ENCODE data around the gene NPW.

Gene NPW

GRCh38 chr16:2027024-2028010 lies 7.7 kb downstream of the NPW start:
- POLR2A ChIA-PET, result interaction anchor here (1.0 to 3.4 kb wide), 10 partner anchors 12 to 188 kb away, joined by 3 to 15 read pairs (median 6); partner anchors contain the start of genes MSRB1, NTHL1, RPS2 and TRAF7
- TF ChIP-seq FOXK2 (IDR thresholded peaks at IDR 0.05), result no peak
- TF ChIP-seq ELF4 (IDR thresholded peaks at IDR 0.05), result no peak
- no peak for TF ChIP-seq TARDBP (IDR thresholded peaks at IDR 0.05)
- TF ChIP-seq HDGF (IDR thresholded peaks at IDR 0.05; ENCODE audit: borderline replicate concordance), result no peak
- TF ChIP-seq FOXA1 (IDR thresholded peaks at IDR 0.05), result no peak
- TF ChIP-seq SP1 (IDR thresholded peaks at IDR 0.05), result no peak
- TF ChIP-seq CTBP1 (IDR thresholded peaks at IDR 0.05; ENCODE audit: borderline replicate concordance), result no peak
- no peak for TF ChIP-seq BHLHE40 (IDR thresholded peaks at IDR 0.05; ENCODE audit: borderline replicate concordance)
- TF ChIP-seq NFRKB (IDR thresholded peaks at IDR 0.05), result no peak
- TF ChIP-seq ARNT (IDR thresholded peaks at IDR 0.05), result no peak
- TF ChIP-seq L3MBTL2 (conservative IDR thresholded peaks at IDR 0.05), result no peak
- no peak for TF ChIP-seq ZNF384 (IDR thresholded peaks at IDR 0.05)
- no peak for TF ChIP-seq SUZ12 (IDR thresholded peaks at IDR 0.05)
- TF ChIP-seq FOXM1 (IDR thresholded peaks at IDR 0.05; ENCODE audit: borderline replicate concordance), result no peak
- no peak for TF ChIP-seq LEF1 (IDR thresholded peaks at IDR 0.05; ENCODE audit: borderline replicate concordance)
- no peak for TF ChIP-seq PKNOX1 (IDR thresholded peaks at IDR 0.05)
- CTCF ChIA-PET, result interaction anchor here (0.7 to 1.3 kb wide), 2 partner anchors 45 to 113 kb away, joined by 3 to 5 read pairs; no protein-coding TSS in a partner anchor
- DNase-seq (ENCODE audit: extremely low spot score), result no peak

GRCh38 chr16:2028146-2028545 lies 8.6 kb downstream of the NPW start:
- ChIA-PET POLR2A (interaction anchor here (1.0 to 3.4 kb wide), 7 partner anchors 11 to 127 kb away, joined by 3 to 15 read pairs (median 7); partner anchors contain the start of genes MSRB1, NTHL1, RPS2 and TRAF7), CTCF (interaction anchor here (0.7 kb wide), 1 partner anchor 112 kb away, joined by 3 read pairs; no protein-coding TSS in a partner anchor)
- no peak for DNase-seq (ENCODE audit: extremely low spot score)
- TF ChIP-seq ELF4 (IDR thresholded peaks at IDR 0.05) (no peak), PKNOX1 (IDR thresholded peaks at IDR 0.05) (no peak), LEF1 (IDR thresholded peaks at IDR 0.05; ENCODE audit: borderline replicate concordance) (no peak), FOXA1 (IDR thresholded peaks at IDR 0.05) (no peak), ARNT (IDR thresholded peaks at IDR 0.05) (no peak), SUZ12 (IDR thresholded peaks at IDR 0.05) (no peak), BHLHE40 (IDR thresholded peaks at IDR 0.05; ENCODE audit: borderline replicate concordance) (no peak), FOXK2 (IDR thresholded peaks at IDR 0.05) (no peak), FOXM1 (IDR thresholded peaks at IDR 0.05; ENCODE audit: borderline replicate concordance) (no peak), TARDBP (IDR thresholded peaks at IDR 0.05) (no peak)

GRCh38 chr16:2028620-2029220 lies 9.1 kb downstream of the NPW start:
- no peak for TF ChIP-seq SUZ12 (IDR thresholded peaks at IDR 0.05)
- ChIA-PET CTCF (no interaction called here), POLR2A (interaction anchor here (0.5 to 2.9 kb wide), 2 partner anchors 18 to 117 kb away, joined by 3 to 7 read pairs; no protein-coding TSS in a partner anchor)
- DNase-seq (ENCODE audit: extremely low spot score), result no peak

GRCh38 chr16:2029350-2029749 lies 9.8 kb downstream of the NPW start:
- ChIA-PET POLR2A (interaction anchor here (2.9 kb wide), 1 partner anchor 17 kb away, joined by 7 read pairs; no protein-coding TSS in a partner anchor), CTCF (no interaction called here)
- no peak for DNase-seq (ENCODE audit: extremely low spot score)
- TF ChIP-seq ELF4 (IDR thresholded peaks at IDR 0.05) (no peak), FOXA1 (IDR thresholded peaks at IDR 0.05) (no peak), ZNF384 (IDR thresholded peaks at IDR 0.05) (no peak), HDGF (IDR thresholded peaks at IDR 0.05; ENCODE audit: borderline replicate concordance) (no peak), SP1 (IDR thresholded peaks at IDR 0.05) (no peak), L3MBTL2 (conservative IDR thresholded peaks at IDR 0.05) (no peak), NFRKB (IDR thresholded peaks at IDR 0.05) (no peak)

- CTCF ChIA-PET, result no interaction called here
- DNase-seq (ENCODE audit: extremely low spot score), result no peak
- POLR2A ChIA-PET, result no interaction called here
- TF ChIP-seq PKNOX1 (IDR thresholded peaks at IDR 0.05) (no peak), BHLHE40 (IDR thresholded peaks at IDR 0.05; ENCODE audit: borderline replicate concordance) (no peak), HDGF (IDR thresholded peaks at IDR 0.05; ENCODE audit: borderline replicate concordance) (no peak), FOXA1 (IDR thresholded peaks at IDR 0.05) (no peak)
Measured at GRCh38 chr16:2030036-2030435, 10.5 kb downstream of the NPW start.

- no peak for TF ChIP-seq NFRKB (IDR thresholded peaks at IDR 0.05)
- no peak for TF ChIP-seq TARDBP (IDR thresholded peaks at IDR 0.05)
- TF ChIP-seq SUZ12 (IDR thresholded peaks at IDR 0.05), result no peak
- TF ChIP-seq LEF1 (IDR thresholded peaks at IDR 0.05; ENCODE audit: borderline replicate concordance), result no peak
- no peak for TF ChIP-seq ARNT (IDR thresholded peaks at IDR 0.05)
- no peak for TF ChIP-seq BHLHE40 (IDR thresholded peaks at IDR 0.05; ENCODE audit: borderline replicate concordance)
- TF ChIP-seq ELF4 (IDR thresholded peaks at IDR 0.05), result no peak
- no peak for TF ChIP-seq CTBP1 (IDR thresholded peaks at IDR 0.05; ENCODE audit: borderline replicate concordance)
- no peak for TF ChIP-seq ZNF384 (IDR thresholded peaks at IDR 0.05)
- no peak for TF ChIP-seq FOXM1 (IDR thresholded peaks at IDR 0.05; ENCODE audit: borderline replicate concordance)
- TF ChIP-seq FOXA1 (IDR thresholded peaks at IDR 0.05), result no peak
- no peak for TF ChIP-seq PKNOX1 (IDR thresholded peaks at IDR 0.05)
- no peak for TF ChIP-seq SP1 (IDR thresholded peaks at IDR 0.05)
- no peak for TF ChIP-seq HDGF (IDR thresholded peaks at IDR 0.05; ENCODE audit: borderline replicate concordance)
- TF ChIP-seq FOXK2 (IDR thresholded peaks at IDR 0.05), result no peak
- TF ChIP-seq L3MBTL2 (conservative IDR thresholded peaks at IDR 0.05), result no peak
- DNase-seq (ENCODE audit: extremely low spot score), result no peak
- ChIA-PET POLR2A (no interaction called here), CTCF (interaction anchor here (0.7 kb wide), 1 partner anchor 46 kb away, joined by 5 read pairs; no protein-coding TSS in a partner anchor)
Measured at GRCh38 chr16:2031081-2031577, 11.5 kb downstream of the NPW start.

All from HEK293T (cell line).